HL-60/S4 treated with retinoic acid at 250 ng/mL for 4 days and 3 days (cell line): ENCODE measurements around the gene CYP20A1.
"Not testable (repeated sequence)": the region's sequence is repeated elsewhere in the genome, so short reads cannot be mapped to it uniquely, and the experiment has no call there.

Experiments used
- in situ Hi-C: fragments of 300-500 bp; cut with MboI; formaldehyde crosslinking; loops from 2 replicates; pipeline ENCODE4 v1.7.0; 2022; ENCODE audit warnings: low sequenced_read_pairs

CYP20A1 gene

DNA sequence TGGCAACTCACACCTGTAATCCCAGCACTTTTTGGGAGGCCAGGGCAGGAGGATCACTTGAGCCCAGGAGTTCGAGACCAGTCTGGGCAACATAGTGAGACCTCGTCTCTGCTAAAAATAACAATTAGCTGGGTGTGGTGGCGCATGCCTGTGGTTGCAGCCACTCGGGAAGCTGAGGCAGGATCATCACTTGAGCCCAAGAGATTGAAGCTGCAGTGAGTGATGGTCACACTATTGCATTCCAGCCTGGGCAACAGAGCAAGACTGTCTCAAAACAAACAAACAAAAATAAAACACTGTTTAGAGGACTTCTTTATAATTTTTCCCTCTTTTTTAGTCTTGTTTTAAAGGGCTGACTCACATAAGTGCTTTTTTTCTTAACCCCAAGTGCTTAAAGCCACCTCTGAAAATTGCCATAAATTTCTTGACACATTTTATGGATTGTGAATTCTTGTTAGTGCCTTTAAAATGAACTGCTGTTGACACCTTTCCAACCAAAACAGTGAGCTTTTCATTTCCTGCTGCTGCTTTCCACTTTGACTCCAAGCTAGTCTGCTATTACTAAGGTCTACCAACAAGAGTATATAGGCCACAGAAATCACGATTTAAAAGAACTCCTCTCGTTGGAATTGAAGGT, 41.7 kb downstream of the CYP20A1 start:
- in situ Hi-C loops = no loop called here

DNA sequence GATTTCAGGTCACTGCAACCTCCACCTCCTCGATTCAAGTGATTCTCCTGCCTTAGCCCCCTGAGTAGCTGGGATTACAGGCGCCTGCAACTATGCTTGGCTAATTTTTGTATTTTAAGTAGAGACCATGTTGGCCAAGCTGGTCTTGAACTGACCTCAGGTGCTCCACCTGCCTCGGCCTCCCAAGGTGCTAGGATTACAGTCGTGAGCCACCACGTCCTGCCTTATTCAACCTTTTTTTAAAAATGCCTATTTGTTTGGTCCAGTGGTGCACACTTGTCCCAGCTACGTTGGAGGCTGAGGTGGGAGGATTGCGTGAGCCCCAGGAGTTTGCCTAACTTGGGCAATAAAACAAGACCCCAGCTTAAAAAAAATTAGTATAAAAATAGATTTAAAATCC, 43.3 kb downstream of the CYP20A1 start:
- in situ Hi-C loops = no loop called here

DNA sequence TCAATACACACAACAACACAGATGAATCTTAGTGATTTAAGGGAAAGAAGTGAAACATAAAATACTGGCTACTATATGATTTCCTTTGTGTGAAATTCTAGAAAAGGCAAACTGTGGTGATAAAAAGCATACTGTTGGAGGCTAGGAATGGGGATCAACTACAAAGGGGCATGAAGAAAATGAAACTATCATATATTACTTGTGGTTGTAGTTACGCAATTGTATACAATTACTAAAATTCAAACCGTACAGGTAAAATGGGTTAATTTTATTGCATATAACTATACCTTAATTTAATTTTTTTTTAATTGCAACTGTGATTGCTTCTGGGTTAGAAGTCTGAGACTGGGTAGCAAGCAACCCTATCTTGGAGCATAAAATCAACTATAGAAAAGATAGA, 47.7 kb downstream of the CYP20A1 start:
- in situ Hi-C loops = no loop called here

DNA sequence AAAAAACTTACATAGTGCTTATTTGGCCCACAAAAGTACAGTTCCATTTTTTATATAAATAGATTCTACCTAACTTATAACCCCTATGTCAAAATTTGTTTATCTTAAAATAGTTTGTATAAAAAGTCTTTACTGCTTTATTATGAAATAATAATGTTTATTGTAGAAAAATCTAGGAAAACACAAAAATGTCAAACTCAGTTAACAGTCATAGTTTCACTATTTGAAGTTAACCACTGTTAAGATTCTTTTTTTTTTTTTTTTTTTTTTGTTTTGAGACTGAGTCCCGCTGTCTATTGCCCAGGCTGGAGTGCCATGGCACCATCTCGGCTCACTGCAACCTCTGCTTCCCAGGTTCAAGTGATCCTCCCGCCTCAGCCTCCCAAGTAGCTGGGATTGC, 62.8 kb downstream of the CYP20A1 start:
- in situ Hi-C loops = no loop called here

DNA sequence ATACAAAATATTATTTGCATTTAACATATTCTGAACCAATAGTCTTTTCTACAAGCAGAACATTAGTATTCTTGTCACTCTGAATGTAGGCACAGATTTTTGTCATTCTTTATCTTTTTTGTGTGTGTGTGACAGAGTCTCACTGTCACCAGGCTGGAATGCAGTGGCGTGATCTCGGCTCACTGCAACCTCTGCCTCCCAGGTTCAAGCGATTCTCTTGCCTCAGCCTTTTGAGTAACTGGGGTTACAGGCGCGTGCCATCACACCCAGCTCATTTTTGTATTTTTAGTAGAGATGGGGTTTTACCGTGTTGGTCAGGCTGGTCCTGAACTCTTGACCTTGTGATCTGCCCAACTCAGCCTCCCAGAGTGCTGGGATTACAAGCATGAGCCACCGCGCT, 63.8 kb downstream of the CYP20A1 start:
- in situ Hi-C loops = not testable (repeated sequence)

DNA sequence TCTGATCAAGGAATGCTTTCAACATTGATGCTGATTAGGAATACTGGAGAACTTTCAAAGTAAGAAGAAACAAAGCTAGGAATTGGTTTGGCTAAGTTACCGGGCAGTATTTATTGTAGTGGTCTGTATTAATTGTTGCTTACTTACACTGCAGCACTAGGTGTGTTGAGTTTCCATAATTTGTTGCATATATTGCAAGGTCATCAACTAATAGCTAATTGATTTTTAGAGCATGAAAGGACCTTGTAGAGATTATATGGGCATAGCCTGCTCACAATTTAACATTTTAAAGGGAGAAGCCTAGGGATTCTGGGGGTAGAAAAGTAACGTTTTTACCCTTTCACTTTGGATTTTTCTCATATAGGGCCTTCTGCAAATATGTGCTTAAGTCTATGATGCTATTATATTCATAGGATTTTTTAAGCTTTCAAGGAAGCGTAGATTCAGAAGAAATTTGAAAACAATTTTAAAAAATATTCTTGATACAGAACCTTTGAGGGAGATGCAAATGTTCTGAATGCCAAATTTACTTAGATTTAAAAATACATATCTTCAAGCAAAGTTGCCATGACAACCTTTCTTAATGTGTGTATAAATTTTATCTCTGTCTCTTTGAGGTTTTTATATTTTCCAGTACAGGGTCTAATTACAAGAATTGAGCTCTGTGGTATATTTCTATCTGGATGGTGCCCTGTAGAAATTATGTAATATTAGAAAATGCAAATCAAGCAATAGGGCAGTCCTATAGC, 72.0 kb downstream of the CYP20A1 start:
- in situ Hi-C loops = no loop called here

DNA sequence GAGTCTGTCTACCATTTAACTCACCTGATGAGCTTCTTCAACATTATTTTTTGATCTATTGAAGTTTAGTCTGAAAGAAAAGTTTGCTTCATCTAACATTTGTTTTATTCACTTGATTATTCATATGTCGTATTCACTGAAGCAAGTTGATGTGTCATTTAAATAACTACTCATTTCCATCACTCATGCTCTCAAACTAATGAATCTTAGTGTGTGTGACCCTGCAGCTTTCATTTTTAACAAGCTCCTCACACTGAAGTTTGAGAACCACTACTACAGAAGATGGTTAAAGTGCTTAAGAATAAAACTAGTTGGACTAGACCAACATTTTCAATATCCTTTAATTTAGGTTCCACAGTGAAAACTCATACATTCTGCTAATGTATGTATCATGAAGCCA, 87.5 kb downstream of the CYP20A1 start:
- in situ Hi-C loops = no loop called here

DNA sequence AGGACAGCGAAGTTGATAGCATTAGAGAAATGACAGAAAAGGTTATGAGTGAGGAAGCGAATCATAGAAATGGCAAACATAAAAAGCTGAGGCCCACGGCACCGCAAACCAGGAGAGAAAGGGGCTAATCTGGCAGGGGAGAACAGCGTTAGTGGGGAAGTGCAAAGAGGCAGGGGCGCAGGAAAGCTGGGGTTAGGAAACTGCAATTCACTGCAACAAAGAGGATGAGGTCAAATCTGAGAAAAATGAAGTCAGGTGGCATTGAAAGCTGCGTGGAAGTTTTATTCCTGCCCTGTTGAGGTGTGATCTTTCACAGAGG, 88.7 kb downstream of the CYP20A1 start:
- in situ Hi-C loops = no loop called here

DNA sequence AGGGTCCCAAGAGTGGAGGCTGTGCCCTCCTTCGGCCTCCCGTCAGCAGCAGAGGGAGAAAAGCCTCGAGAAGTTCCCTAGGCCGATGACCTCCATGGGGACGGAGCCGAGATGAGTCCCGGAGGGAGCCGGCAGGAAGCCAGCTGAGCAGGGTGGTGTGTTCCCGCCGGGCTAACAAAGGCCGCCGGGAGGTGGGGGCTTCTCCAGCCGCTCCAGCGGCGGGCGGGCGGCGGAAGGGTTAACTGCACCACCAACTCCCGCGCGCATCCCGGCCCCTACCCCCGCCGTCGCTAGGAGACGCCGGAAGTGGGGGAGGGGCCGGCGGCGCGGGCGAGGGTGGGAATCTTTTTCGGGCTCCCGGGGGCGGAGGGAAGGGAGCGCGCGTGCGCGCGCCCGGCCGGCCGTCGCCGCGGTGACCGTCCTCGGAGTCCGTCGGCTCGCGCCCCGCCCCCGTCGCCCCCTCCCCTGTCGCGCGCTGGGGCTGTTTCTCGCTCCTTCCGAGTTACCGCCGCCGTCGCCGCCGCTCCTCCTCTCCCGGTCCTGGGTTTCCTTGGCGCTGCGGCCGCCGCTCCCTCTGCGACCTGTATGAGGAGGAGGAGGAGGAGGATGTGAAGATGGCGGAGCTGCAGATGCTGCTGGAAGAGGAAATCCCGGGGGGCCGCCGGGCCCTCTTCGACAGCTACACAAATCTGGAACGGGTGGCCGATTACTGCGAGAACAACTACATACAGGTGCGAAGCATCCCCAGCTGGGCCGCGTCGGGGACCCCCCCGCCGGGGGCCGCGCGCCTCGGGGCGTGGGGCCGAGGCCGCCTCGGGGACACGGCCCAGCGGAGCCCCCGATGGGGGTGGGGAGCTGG, 89.3 kb downstream of the CYP20A1 start, which contains the start of gene ABI2:
Gene ABI2 (plus strand): TSS at position 494 of the 859 bp plus-strand sequence. CDS start 121 bp downstream, at position 615.
- in situ Hi-C loops = no loop called here

DNA sequence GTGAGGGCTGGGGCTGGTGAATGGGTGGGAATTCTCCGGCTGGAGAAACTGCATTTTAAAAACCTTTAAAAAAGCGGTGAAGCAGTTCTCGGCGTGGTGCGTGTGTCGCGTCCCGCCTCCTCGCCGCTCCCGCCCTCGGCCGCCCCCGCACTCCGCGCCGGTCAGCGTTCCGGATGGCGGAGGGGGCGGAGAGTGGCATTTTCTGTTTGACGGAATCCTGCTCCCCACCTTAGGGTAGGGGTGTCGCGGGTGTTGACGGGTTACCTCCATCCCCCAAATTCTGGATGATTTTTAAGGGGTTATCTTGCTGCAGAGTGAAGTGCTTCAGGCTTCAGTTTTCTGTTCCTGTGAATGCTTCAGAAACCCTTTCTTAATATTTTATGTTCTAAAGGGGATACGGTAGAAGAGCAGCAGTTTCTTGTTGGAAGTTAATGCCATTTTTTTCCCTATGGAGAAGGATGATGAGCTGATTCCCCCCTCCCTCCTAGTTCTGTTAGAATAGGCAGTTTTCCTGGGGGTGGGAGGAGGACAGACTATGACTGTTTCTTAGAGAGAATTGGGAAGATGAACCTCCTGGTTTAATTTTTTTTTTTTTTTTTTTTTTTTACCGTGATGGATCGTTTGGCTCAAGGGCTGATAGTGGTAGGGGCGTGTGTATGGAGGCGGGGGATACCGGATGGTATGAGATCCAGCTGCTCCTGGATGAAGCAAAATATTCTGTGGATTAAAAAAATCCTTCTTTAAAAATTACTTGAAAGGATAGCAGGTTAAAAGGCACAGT, 90.1 kb downstream of the CYP20A1 start:
- in situ Hi-C loops = no loop called here

DNA sequence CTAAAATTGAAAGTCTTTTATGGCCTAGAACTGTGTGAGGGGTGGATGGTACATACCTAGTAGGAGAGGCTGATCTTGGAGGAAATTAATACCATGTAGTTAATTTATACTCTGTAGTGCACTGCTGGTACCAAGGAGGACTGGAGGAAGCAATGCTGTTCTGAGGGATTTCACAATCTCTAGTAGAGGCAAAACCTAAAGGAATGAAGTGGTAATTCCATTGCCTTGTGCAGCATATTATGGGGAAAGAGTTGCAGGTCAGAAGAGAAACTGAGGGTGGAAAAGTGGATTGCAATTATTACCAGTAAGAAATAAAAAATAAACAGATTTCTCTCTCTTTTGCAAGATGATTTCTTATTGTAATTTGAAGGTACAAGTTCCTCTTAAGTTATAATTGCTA, 91.6 kb downstream of the CYP20A1 start:
- in situ Hi-C loops = no loop called here

DNA sequence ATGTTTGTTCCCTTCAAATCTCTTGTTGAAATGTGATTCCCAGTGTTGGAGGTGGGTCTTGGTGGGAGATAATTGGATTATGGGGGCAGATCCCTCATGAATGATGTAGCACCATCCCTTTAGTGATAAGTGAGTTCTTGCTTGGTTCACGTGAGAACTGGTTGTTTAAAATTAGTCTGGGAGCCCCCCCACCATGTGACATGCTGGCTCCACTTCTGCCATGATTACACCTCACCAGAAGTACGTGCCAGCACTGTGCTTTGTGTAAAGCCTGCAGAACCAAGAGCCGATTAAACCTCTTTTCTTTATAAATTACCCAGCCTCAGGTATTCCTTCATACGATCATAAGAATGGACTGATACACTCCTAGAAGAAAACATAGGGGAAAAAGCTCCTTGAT, 99.5 kb downstream of the CYP20A1 start:
- in situ Hi-C loops = no loop called here

DNA sequence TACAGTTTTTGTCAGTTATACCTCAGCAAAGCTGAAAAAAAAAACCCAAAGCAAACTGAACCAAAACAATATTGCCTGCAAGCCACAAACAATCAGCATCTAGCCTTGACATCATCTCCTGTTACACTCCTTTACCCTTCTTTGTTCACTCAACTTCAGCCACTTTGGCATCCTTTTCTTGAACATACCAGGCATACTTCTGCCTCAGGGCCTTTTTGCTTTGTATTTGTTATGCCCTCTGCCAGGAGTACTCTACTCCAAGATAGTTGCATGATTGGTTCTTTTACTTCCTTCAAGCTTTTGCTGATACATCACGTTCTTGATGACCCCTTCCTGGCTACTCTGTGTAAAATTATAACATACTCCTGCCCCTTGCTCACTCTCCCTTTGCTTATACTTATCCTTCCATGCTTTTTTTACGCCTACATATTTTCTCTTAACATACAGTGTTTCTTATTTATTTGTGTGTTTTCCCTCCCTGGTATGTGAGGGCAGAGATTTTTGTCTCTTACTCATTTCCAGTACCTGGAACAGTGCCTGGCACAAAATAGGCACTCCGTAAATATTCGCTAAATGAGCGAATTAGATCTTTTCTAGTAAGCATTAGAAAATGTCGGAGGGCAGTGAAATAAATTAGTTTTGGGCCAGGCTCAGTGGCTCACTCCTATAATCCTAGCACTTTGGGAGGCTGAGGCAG, 102.1 kb downstream of the CYP20A1 start:
- in situ Hi-C loops = no loop called here

DNA sequence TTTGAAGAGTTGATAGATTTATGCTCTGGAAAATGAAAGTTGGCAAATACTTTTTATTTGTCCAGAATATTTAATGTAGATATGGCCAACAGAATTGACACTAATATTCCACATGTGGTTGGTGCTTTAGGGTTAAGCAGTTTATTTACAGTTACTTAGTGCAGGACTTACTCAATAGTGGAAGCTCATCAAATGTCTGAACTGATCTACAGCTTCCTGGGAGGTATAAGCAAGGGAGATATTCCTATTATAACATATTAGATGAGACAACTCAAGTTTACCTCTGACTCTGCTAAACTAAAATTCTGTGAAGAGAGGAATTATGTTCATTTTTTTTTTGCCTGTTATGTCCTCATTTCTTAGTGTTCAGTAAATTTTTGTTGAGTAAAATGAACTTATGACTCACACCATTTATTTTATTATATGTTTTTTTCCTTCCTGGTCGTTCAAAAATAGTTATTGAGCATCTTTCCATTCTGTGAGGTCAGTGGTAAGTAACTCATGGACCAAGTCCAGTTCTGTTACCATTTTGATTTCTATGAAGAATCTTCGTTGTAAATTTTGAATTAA, 103.0 kb downstream of the CYP20A1 start:
- in situ Hi-C loops = no loop called here

DNA sequence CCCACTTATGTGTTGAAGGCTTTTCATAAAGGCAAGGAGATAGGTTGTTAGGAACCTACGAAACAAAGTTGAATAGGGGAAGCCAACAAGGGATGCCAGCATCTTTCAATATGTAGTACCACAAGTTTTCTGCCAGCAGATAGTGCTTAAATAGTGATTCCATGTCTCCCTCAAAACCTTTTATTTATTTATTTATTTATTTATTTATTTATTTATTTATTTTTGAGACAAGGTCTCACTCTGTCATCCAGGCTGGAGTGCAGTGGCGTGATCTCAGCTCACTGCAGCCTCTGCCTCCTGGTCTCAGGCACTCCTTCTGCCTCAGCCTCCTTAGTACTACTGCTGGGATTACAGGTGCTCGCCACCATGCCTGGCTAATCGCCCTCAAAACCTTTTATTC, 103.6 kb downstream of the CYP20A1 start:
- in situ Hi-C loops = not testable (repeated sequence)

DNA sequence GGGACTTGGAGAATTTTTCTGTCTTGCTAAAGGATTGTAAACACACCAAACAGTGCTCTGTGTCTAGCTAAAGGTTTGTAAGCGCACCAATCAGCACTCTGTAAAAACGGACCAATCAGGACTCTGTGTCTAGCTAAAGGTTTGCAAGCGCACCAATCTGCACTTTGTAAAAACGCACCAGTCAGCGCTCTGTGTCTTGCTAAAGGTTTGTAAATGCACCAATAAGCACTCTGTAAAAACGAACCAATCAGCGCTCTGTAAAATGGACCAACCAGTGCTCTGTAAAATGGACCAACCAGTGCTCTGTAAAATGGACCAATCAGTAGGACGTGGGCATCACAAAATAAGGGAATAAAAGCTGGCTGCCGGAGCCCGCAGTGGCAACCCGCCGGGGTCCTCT, 105.8 kb downstream of the CYP20A1 start:
- in situ Hi-C loops = no loop called here

DNA sequence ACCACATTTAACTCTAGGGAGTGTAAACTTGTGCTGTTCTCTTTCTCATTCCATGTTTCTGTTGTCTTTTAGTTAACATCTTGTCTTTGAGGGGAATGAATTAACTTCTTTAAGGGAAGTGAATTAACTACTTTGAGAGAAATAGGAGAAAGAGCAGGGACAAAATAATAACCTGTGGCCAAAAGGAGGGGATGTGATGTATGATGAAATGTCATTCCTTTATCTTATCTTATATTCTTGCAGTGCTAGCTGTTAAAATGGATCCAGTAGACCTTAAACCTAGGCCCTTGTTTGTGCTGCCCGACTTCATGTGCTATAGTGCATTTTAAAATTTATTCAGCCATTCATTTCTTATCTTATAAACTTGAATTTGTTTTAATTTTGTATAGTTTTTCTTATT, 107.8 kb downstream of the CYP20A1 start:
- in situ Hi-C loops = no loop called here

DNA sequence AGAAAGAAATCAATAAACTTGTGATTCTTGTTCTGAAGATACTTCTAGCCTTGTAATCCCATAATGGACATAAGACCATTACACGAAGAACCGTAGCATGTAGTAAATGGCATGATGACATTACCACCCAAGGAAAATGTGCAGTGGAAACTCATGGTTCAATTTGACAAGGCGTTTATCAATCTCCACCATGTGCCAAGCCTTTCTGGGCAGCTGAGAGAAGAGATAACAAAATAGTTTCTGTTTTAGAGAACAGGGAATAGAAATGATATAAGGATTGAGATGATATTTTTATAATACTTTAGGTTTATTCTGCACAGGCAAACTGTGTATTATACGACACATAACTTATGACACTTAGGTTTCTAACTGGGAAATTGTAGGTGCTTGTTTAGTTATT, 108.6 kb downstream of the CYP20A1 start:
- in situ Hi-C loops = no loop called here

DNA sequence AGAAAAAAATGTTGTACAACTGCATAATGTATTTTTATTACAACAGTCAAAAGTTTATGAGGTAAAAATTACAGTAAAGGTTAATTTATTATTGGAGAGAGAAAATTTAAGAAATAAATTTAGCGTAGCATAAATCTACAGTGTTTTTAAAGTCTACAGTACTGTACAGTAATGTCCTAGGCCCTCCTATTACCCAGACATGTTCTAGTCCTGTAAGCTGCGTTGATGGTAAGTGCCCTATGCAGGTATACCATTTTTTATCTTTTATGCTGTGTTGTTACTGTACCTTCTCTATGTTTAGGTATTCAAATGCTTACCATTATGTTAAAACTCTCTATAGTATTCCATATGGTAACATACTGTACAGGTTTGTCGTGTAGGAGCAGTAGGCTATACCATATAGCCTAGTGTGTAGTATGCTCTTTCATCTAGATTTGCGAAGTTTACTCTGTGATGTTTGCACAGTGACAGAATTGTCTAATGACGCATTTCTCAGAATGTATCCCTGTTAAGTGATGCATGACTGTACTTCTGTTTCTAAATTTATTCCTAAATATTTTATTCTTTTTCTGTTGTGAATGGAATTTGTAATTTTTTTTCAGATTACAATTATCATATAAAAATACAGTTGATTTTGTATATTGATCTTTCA, 113.9 kb downstream of the CYP20A1 start:
- in situ Hi-C loops = no loop called here

DNA sequence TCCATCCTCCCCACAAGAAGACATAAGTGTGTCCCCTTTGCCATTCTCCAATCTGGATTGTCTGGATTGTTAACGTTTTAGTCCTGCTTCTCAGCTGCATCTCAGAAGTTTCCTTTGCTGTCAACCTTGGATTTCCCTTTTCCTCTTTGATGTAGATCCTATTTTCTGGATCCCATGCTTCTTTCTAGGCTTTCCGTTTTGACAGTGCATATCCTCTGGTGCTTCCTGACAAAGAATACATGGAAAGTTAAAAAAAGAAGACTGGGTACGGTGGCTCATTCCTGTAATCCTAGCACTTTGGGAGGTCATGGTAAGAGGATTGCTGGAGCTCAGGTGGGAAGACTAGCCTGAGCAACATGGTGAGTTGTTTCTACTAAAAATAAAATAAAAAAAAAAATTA, 116.1 kb downstream of the CYP20A1 start:
- in situ Hi-C loops = no loop called here
